ENCODE results near the gene PLA2G5. TPM values are rescaled to one million over a fixed set of nuclear protein-coding genes. Genes with fewer than 3 reads are reported as not detected.

Gene PLA2G5
- total RNA-seq, 2 donors from 2014 or later: not detected

- H3K27me3 Mint-ChIP-seq (ENCODE audit: insufficient read depth): peaks cover 9% of the 10 kb centered on the region
- TF ChIP-seq CTCF (conservative IDR thresholded peaks at IDR 0.05): peak; percentile 44
- H3K9me3 Mint-ChIP-seq: no peaks in the 10 kb centered on the region
- WGBS, 2 experiments (ENCODE audit: insufficient coverage in 1 of 2, insufficient read length in 1 of 2): 90 to 100% methylated on average over 1 to 4 of the region's 4 CpGs
- no peak overlapping the region for H3K9ac ChIP-seq (ENCODE audit: extremely low read depth, low read length, poor library complexity, severe bottlenecking)
- DNase-seq: no peak
- H3K4me3 Mint-ChIP-seq: no peak overlapping the region
- no peak overlapping the region for H3K27ac Mint-ChIP-seq
- H3K27me3 ChIP-seq (ENCODE audit: control insufficient read depth, insufficient read depth, low read length, poor library complexity, severe bottlenecking): no peaks in the 10 kb centered on the region
- no peaks in the 10 kb centered on the region for H3K36me3 ChIP-seq (ENCODE audit: control insufficient read depth, insufficient read depth, low read length)
- no peaks in the 10 kb centered on the region for H3K36me3 Mint-ChIP-seq (ENCODE audit: low read depth)
- H3K4me1 Mint-ChIP-seq: peaks cover 3% of the 10 kb centered on the region
- no peaks in the 10 kb centered on the region for H3K9me3 ChIP-seq (ENCODE audit: control insufficient read depth, low read length)
- no peaks in the 10 kb centered on the region for H3K4me1 ChIP-seq (ENCODE audit: control insufficient read depth, insufficient read depth, low read length)
- no peak overlapping the region for H3K27ac ChIP-seq (ENCODE audit: low read depth, low read length)
- H3K4me3 ChIP-seq (ENCODE audit: low read length): no peak overlapping the region
Observed at GRCh38 chr1:20109223-20109856, 39.3 kb downstream of the PLA2G5 start.

- no peaks in the 10 kb centered on the region for H3K27me3 ChIP-seq (ENCODE audit: control insufficient read depth, insufficient read depth, low read length, poor library complexity, severe bottlenecking)
- H3K9me3 Mint-ChIP-seq: no peaks in the 10 kb centered on the region
- no peak overlapping the region for H3K4me3 ChIP-seq (ENCODE audit: low read length)
- H3K4me1 ChIP-seq (ENCODE audit: control insufficient read depth, insufficient read depth, low read length): no peaks in the 10 kb centered on the region
- WGBS, 2 experiments (ENCODE audit: insufficient coverage in 1 of 2, insufficient read length in 1 of 2): 93 to 96% methylated on average over 11 to 12 of the region's 12 CpGs
- no peak for TF ChIP-seq CTCF (conservative IDR thresholded peaks at IDR 0.05)
- no peak overlapping the region for H3K4me3 Mint-ChIP-seq
- H3K36me3 ChIP-seq (ENCODE audit: control insufficient read depth, insufficient read depth, low read length): no peaks in the 10 kb centered on the region
- H3K27ac ChIP-seq (ENCODE audit: low read depth, low read length): no peak overlapping the region
- no peaks in the 10 kb centered on the region for H3K36me3 Mint-ChIP-seq (ENCODE audit: low read depth)
- H3K27me3 Mint-ChIP-seq (ENCODE audit: insufficient read depth): peaks cover 9% of the 10 kb centered on the region
- H3K27ac Mint-ChIP-seq: no peak overlapping the region
- no peak overlapping the region for H3K9ac ChIP-seq (ENCODE audit: extremely low read depth, low read length, poor library complexity, severe bottlenecking)
- no peaks in the 10 kb centered on the region for H3K9me3 ChIP-seq (ENCODE audit: control insufficient read depth, low read length)
- peaks cover 4% of the 10 kb centered on the region for H3K4me1 Mint-ChIP-seq
- DNase-seq: no peak
Observed at GRCh38 chr1:20110679-20111078, 40.7 kb downstream of the PLA2G5 start.

GRCh38 chr1:20111452-20111851 is 41.5 kb downstream of the PLA2G5 start:
- H3K9me3 Mint-ChIP-seq: no peaks in the 10 kb centered on the region
- Histone ChIP-seq H3K36me3 (ENCODE audit: control insufficient read depth, insufficient read depth, low read length) (no peaks in the 10 kb centered on the region), H3K27me3 (ENCODE audit: control insufficient read depth, insufficient read depth, low read length, poor library complexity, severe bottlenecking) (no peaks in the 10 kb centered on the region), H3K4me3 (ENCODE audit: low read length) (no peak overlapping the region), H3K27ac (ENCODE audit: low read depth, low read length) (no peak overlapping the region), H3K9ac (ENCODE audit: extremely low read depth, low read length, poor library complexity, severe bottlenecking) (no peak overlapping the region), H3K4me1 (ENCODE audit: control insufficient read depth, insufficient read depth, low read length) (no peaks in the 10 kb centered on the region), H3K9me3 (ENCODE audit: control insufficient read depth, low read length) (no peaks in the 10 kb centered on the region)
- peaks cover 4% of the 10 kb centered on the region for H3K4me1 Mint-ChIP-seq
- H3K27me3 Mint-ChIP-seq (ENCODE audit: insufficient read depth): peaks cover 9% of the 10 kb centered on the region
- no peak for TF ChIP-seq CTCF (conservative IDR thresholded peaks at IDR 0.05)
- no peaks in the 10 kb centered on the region for H3K36me3 Mint-ChIP-seq (ENCODE audit: low read depth)
- DNase-seq: no peak
- H3K27ac Mint-ChIP-seq: no peak overlapping the region
- WGBS, 2 experiments (ENCODE audit: insufficient coverage in 1 of 2, insufficient read length in 1 of 2): 86 to 98% methylated on average over 1 to 5 of the region's 5 CpGs
- H3K4me3 Mint-ChIP-seq: no peak overlapping the region

All from endodermal cell (in vitro differentiated cells).